ENCODE results near the gene MTHFD1L.
A peak's percentile ranks its signal among the peaks of the same experiment; 100 is the strongest.
"Not testable (repeated sequence)": the region's sequence is repeated elsewhere in the genome, so short reads cannot be mapped to it uniquely, and the experiment has no call there.

MTHFD1L gene

GRCh38 chr6:150865406-150866146 is at the start of gene MTHFD1L:
TSS of gene MTHFD1L (plus strand) at chr6:150865702. CDS start at chr6:150865823, 121 bp downstream.
- DNase-seq = peak; percentile 91

- DNase-seq = not testable (repeated sequence)
These were observed 48.9 kb upstream of the MTHFD1L start for GRCh38 chr6:150816554-150816953.

DNA sequence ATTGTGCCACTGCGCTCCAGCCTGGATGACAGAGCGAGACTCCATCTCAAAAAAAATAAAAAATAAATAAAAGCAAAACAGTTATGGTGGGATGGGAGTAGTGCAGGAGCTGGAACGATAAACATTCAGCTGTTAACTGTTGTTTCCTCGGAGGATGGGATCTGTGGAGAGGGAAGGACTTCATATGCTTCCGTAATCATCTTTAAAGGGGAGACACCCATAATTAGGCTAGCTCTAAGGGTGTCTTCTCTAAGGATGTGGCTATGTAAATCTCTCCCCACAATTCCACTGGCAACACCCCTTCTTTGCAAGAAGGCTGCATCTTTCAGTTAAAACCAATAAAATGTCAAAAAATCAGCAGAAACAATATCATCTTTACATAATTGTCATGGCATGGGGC is 42.6 kb upstream of the MTHFD1L start:
- no peak for DNase-seq

- DNase-seq = no peak
These were observed 38.7 kb upstream of the MTHFD1L start for GRCh38 chr6:150826788-150827187.

GRCh38 chr6:150828107-150828506 is 37.4 kb upstream of the MTHFD1L start:
- not testable (repeated sequence) for DNase-seq

DNA sequence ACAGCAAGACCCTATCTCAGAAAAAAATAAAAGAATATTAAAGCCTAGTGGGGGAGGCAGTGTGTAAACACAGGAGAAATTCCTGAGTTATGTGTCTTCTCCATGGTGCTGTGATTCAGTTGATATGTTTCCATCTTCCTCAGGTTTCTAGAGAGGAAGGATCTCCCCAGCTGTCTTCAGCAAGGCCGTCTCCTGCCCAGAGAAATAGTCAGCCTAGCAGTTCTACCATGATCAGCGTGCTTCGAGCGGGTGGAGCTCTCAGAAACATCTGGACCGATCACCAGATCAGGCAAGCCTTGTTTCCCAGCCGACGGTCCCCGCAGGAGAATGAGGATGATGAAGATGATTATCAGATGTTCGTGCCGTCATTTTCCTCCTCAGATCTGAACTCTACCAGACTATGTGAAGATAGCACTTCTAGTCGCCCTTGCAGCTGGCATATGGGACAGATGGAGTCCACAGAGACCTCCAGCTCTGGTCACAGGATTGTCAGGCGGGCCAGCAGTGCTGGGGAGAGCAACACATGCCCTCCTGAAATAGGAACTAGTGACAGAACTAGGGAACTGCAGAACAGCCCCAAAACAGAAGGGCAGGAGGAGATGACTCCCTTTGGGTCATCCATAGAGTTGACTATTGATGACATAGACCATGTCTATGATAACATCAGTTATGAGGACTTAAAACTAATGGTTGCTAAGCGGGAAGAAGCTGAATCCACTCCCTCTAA is 34.9 kb upstream of the MTHFD1L start:
- no peak for DNase-seq

DNA sequence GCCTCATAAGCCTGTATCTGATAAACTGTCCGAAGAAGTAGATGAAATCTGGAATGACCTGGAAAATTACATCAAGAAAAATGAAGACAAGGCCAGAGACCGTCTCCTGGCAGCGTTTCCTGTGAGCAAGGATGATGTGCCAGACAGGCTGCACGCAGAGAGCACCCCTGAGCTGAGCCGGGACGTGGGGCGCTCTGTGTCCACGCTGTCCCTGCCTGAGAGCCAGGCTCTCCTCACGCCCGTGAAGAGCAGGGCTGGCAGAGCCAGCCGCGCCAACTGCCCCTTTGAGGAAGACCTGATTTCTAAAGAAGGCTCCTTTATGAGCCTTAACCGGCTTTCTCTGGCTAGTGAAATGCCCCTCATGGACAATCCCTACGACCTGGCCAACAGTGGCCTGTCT is 33.9 kb upstream of the MTHFD1L start:
- no peak for DNase-seq

- no peak for DNase-seq
These were observed 29.9 kb upstream of the MTHFD1L start for GRCh38 chr6:150835620-150836019.

DNA sequence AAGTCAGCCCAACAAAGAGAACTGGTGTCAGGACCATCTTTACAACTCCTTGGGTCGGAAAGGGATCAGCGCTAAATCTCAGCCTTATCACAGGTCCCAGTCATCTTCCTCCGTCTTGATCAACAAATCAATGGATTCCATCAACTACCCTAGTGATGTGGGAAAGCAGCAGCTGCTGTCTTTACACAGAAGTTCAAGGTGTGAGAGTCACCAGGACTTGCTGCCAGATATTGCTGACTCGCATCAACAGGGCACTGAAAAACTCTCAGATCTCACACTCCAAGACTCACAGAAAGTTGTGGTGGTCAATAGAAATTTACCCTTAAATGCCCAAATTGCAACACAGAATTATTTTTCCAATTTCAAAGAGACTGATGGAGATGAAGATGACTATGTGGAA is 25.3 kb upstream of the MTHFD1L start:
- no peak for DNase-seq

GRCh38 chr6:150841189-150841588 is 24.3 kb upstream of the MTHFD1L start:
- no peak for DNase-seq

GRCh38 chr6:150841697-150842096 is 23.8 kb upstream of the MTHFD1L start:
- DNase-seq = no peak

DNA sequence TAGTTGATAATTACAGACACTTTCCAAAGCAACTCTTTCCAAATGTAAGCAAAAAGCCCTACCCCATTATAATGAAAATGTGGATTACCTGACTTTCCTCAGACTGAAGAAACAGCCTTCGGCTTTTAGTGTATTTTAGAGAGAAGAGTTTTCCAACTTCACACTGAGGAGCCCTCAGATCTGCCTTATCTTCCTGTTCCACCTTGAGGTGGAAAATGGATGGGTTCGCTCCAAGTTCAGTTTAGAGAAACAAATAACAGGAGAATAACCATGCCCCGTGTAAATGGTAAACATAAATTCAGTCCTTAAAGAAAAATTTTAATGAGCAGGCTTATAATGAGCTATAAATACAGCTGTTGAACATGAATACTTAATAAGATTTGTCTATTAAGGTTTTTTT is 21.1 kb upstream of the MTHFD1L start:
- no peak for DNase-seq

- no peak for DNase-seq
These were observed 18.9 kb upstream of the MTHFD1L start for GRCh38 chr6:150846641-150847040.

DNA sequence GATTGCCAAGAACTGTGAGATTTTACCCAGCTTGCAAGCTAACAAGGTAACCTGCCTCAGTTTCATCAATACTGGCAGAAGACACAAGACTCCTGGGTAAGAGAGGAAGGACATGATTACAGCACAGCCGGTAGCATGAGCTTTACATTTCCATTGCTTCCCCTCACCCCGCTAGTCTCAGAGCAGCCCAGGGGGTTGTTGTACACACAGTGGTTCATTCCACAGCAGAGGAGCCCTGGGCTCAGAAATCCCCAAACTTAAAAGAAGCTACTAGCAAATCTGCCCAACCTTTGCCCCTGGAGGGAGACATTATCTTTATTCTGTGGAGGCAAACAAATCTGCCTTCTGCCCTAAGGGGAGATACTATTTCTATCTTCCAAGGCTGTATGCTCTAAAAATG is 17.1 kb upstream of the MTHFD1L start:
- no peak for DNase-seq

DNA sequence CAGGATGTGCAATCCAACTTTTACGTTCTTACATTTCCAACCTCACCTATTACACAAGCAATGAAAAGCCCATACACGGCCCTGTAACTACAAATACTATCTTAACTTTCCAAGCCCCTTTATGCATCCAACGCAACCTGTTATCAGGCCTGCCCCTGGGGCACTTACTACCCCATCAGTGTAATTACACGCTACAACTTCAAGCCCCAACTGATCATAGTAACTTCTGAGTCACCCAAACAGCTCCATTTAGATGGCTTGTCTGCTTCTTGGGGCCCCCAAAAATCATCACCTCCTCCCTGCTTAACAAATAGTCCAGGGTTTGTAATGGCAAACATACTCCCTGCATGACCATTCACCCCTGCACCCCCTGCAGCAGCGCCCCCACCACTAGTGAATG is 11.1 kb upstream of the MTHFD1L start:
- DNase-seq = not testable (repeated sequence)

- not testable (repeated sequence) for DNase-seq
These were observed 10.3 kb upstream of the MTHFD1L start for GRCh38 chr6:150855171-150855570.

DNA sequence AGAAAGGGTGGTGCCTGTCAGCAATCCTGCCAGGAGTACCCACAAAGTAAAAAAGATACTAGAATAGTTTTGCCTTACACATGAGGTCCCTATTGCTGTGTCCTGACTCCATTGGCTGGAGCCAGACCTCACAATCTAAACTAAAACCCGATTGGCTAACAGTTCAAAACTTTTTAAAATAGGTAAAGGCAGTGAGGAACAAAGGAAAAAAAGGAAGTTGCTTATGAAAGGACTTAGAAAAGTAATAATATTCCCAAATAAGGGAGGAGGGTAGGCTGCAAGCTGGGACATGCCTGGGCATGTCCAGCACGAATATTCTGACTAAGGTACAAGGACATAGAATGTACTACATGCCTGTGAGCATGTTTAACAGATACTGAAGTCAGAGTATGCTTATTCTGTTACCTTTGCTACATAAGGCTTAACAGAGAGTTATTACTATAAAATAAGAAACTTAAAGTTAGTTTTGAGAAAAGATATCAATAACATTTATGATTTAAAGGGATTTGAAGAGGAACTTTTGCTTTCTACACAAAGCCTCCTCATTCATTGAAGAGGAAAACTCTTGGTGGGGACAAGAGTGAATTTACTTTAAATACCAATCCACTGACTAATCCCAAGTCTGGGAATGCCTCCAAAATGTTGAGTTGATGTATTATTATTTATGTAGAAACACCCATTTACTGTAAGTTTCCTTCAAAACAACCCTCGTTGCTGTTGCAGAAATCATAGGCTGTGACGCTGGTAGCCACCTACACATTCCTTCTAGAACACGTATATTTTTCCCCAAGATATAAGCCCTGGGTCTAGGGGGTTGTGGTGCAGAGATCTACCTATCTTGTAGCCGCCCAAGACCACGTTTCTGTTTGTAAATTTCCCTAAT is 8.2 kb upstream of the MTHFD1L start:
- DNase-seq = no peak

- no peak for DNase-seq
These were observed 7.6 kb upstream of the MTHFD1L start for GRCh38 chr6:150857945-150858308.

- DNase-seq = not testable (repeated sequence)
These were observed 3.9 kb upstream of the MTHFD1L start for GRCh38 chr6:150861448-150862168.

GRCh38 chr6:150863213-150863928 is 2.1 kb upstream of the MTHFD1L start:
- no peak for DNase-seq

DNA sequence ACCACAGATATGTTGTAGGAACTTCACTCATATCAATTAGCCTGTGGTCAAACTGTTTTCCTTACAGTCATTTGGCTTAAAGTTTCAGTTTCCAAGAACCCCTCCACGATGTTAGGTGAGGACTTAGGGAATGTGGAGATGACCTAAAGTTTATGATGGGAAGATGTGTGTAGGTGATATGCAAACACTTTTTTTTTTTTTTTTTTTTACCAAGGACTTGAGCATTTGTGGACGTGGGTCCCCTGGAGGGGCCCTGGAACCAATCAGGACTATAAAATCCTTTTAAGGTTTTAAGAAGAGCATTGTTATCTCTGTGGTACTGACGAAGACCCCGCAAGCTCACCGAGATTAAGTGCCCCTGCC is 478 bp upstream of the MTHFD1L start:
- DNase-seq = no peak
